ENCODE results near the gene ADAMTS15.

Gene ADAMTS15

DNA sequence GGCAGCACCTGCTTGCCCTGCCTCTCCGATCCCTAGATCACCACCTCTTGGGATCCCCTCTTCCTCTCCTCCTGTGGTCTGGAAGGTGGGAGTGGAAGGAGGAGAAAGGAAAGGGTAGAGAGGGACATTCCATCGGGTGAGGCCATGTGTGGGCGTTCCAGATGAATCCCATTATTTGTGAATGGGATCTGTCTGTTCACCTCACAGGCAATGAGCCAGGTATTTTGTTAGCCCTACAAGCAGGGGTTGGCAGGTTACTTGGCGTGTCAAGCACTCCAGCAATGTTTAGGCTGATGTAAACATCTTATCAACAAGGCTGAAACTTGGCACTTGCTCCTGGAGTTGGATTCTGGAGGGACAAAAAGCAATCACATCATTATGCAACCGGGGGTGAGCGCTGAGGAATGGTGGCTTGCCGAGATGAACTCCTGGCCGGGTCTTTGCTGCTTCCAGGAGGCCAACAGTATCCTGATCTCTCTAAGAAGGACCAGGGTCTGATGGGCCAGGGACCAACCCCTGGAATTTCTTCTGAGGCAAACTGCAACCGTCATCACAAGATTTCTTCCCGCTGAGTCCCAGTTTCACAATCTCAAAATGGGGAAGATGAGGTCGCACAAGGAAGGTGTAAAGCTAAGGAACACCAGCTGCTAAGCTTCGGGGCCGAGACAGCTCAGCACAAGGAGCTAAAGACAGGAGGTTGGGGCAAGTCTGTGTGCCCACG is 27.8 kb upstream of the ADAMTS15 start:
- DNase-seq: no peak

DNA sequence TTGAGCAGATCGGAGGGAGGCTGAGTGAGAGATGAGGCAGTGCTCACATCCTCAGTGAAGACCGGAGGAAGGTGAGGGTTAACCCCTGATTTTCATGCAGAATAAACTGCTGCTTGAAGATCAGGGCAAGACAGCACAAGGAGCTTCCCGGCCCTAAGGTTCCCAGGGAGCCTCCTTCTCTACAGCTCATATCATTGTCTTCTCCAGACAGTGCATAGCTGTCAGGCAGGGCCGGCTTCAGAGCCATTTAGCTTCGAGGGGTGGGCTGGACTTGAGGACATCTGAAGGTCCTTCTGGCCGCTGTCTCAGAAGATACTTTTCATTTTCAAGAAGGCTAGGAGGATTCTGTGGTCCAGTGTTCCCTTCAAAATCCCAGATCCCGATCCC is 27.3 kb upstream of the ADAMTS15 start:
- DNase-seq: no peak

DNA sequence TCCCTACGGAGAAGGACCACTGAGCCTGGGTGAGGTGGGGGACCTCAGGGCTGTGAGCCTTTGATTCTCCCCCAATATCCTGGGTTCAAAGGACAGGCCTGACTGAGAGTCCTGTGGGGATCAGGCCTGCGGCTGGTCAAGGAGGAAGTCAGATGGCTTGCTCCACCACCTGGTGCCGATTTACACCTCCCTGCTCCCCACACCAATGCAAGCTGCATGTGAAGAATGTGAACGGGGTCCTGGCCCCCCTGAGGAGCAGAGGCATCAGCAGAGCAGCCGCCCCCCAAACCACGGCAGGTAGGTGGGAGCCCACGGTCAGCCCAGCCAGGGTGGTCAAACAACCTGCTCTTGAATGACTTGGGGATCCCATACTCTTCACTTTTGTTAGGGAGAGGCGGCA is 26.7 kb upstream of the ADAMTS15 start:
- DNase-seq: no peak

DNA sequence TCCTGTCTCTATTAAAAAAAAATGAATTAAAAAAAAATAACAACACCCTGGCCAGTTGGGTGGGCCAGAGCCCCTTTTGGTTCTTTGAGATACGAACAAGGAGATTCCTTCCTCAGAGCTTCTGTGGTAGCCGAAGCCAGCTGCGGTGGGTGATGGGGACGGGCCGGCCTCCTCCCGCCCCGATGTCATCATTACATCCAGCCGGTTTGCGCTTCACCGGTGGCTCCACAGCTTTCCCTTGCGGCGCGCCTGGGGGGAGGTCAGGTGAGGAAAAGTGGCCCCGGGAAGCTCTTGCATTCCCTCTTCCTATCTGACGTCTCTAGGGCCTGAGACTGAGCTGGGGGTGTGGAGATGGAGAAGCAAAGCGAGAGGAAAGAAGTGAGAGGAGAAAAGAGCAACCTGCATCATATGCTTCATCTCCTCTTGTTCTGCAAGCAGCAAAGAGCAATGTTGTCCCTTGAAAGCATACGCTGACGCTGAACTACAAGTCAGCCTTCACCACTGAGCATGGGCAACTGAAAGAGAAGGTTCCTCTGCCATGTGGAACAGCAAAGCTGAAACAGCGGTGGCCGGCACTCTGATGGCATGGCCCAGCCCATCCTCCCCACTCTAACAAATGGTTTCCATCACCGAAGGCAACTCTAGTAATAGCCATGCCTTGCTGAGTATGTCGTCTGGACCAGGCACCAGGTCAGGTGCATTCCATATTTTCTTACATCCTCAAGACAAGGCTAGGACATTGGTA is 26.0 kb upstream of the ADAMTS15 start:
- no peak for DNase-seq

DNA sequence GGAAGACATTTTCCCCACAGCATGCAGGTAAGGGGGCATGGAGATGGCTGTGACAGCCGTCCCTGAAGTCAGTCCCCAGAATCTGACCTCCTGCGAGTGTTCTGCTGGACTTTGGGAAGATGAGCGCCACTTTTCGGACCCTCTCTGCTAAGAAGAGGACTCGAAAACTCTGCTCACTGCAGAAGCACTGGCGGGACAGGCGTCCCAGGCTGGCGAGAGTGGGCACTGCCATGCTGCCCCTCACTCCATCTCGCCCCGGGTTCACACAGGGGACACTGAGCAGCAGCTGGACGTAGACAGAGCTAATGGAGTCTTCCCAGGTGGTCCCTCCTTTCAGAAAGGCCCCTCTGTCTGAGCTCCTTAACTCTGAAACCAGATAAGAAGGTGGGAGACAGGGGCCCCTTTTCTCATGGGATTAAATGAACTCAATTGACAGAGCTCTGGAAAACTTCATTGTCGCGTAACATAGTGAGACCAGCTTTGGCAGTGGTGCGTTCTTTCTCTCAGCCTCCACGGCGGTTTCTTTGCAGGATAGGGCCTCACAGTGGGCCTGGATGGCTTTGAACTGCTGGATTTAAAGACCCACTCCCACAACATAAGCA is 24.8 kb upstream of the ADAMTS15 start:
- DNase-seq: no peak

DNA sequence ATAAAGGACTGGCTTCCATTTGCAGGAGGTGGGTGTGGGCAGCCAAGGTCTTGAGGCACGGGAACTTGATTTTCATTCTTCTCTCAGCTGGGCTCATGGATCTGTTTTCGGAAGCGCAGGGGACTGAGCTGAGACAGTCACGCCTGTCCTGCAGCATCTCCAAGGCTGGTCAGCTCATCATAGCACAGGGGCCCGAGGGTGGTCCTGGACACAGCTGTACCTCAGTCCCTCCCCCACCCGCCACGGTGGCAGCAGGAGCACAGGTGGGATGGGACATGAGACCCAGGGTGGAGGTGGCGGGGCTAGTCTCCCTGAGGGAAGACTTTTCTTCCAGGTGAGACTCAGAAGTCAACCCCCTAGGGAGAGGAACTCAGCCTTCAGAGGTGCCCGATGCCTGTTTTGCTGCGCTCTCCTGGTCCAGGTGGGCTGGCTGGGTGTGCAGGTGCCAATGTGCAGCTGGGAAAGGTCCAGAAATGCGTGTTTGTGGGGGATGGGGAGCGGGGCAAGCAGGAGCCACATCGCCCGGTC is 23.8 kb upstream of the ADAMTS15 start:
- DNase-seq: no peak

DNA sequence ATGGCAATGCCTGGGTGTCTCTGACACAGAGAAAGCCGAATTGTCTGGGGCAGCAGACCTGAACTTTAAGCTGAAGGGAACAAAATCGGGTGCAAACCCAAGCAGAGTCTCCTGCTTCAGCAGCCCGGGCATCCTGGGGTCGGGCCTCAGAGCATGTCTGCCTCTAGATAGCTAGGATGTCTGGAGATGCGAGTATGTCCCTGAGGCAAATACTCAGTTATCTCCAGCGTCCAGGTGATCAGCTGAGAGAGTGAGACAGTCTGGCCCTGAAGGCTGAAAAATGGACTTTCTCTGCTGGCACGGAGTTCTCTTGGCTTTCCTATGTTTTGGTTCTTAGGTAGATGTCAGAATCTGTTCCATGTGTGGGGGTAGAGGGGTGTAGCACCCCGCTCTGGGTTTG is 23.3 kb upstream of the ADAMTS15 start:
- DNase-seq: no peak

DNA sequence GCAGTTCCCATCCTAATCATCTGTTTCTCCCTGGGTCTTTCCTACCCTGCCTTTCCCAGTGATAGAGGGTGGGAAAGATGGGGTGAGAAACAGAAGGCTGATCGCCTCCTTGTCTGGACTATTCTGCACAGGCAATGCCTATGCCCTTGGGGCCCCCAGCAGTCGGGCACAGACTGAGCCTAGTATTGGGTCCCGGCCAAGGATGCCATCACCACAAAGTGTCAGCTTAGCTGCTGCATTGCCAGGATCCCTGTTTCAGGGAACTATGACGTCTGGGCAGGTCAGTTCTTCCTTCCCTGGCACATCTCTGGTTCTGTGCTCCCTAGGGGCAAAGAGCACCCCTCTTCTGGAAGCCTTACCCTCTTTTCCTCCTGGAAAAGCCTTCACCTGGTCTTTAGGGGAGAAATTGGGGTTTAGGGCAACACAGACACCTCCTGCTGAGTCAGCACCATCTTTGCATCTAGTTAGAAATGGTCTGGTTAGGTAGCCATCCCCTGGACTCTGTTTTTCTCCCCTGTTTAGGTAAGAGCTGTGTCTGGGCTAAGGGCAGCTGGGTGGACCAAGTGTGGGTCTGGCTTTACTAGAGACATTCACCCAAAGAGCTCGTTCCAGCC is 22.1 kb upstream of the ADAMTS15 start:
- no peak for DNase-seq

DNA sequence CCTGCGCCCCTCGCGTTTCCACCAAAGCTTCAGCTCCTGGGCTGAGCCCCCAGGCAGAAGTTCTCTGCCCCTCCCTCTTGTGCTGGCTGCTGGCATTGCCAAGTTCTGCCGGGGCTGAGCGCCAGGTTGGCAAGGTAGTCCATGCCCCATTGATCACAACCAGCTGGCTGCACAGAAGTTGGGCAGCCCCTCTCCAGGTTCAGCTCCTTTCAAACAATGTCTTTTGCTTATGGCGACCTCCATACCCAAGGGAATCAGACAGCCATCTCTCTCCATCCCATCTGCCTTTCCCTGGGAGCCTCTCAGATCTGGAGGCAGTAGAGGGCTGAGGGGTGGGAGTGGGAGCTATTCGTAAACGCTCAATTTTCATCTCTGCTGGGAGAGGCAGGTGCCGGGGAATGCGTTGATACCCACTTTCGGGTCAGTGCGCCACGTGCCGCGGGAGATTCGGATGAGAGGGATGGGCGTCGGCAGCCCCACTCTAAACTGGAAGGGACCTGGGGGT is 21.6 kb upstream of the ADAMTS15 start:
- no peak for DNase-seq

DNA sequence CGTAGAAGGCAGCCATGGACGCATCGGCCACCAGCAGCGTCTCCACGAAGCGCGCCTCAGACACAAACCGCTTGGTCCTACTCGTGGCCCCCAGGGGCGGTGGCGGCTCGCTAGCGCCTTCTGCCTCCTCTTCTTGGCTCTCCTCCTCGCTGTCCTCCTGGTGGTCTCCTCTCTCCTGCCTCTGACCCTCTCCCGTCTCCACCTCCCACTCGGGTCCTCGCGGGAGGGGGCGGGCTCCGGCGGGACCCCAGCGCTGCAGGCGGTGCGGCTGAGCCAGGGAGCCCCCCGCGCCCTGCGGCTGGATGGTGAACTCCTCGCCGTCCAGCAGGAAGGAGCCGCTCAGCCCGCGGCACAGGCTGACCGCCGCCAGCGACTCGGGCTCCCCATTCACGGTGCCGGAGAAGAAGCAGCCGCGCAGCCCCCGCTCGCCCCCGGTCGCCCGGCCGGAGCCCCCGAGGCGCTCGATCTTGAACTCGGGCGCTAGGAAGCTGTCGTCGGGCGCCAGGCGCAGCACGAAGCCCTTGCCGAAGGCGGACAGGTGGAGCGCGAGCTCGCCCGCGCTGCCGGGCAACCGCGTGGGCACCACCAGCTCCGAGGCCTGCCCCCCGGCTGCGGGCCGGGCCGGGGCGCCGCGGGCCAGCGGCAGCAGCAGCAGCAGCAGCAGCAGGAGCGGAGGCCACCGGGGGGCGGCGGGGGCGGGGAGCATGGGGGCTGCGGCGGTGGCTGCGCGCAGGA is 20.7 kb upstream of the ADAMTS15 start:
- no peak for DNase-seq

DNA sequence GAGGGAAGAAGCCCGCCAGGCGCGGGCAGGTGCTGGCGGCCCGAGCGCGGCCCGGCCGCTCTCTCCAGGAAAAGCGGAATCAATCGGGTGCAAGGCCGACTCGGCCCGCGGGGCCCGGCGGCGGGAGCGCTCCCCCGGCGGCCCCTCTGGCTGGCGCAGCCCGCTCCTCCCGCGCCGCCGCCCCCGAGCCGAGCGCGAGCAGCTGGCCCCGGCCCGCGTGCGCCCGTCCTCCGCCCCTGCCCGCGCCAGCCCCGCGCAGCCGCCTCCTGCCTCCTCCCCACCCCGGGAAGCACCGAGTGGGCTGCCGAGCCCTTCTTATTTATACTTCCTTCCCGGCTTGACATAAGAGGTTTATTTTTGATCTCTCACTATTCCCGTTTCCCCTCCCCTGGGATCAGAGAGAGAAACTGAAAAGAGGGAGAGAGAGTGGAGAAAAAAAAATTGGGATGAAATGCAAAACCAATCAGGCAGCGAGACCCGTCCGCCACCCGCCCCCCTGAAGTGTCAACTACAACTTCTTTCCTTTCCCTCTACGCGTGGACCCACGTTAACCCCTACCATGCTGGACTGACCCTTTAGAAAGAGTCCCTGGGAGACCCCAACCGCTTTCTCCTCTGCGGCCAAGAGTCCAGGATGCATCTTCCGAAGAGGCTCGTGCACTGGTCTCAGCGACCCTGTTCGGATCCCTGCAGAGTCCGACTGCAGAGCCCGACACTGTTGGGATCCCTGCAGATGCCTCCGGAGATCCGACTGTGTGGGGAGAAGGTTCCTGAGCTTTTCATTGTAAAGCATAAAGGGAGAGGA is 19.9 kb upstream of the ADAMTS15 start, which contains the start of gene ADAMTS8:
Gene ADAMTS8 (minus strand): TSS at position 294 of the 804 bp plus-strand sequence. CDS start 323 bp downstream, outside the sequence.
- DNase-seq: no peak

DNA sequence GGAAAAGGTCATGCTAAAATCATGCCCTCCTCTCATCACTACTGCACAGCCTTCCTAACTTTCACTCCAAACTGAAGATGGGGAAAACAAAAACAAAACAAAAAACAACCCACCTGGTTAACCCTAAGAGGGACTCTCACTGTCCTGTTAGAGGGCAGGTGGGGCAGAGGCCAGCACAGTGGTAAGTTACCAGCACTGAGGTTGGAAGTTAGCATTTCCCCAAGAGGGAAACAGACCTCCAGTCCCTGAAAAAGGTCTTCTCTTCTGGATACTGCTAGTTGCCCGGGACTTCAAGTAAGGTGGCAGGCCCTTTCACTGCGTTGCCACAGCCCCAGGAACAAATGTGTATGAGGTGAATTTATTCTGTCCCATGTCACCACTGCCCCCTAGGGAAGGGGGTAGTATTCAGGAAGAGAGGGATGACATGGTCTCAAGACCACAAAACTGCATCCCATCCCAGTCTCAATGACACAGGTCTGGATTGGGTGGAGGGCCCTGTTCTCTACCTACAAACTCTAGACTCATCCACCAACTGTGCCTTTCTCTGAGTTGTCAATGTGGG is 19.2 kb upstream of the ADAMTS15 start:
- DNase-seq: no peak

DNA sequence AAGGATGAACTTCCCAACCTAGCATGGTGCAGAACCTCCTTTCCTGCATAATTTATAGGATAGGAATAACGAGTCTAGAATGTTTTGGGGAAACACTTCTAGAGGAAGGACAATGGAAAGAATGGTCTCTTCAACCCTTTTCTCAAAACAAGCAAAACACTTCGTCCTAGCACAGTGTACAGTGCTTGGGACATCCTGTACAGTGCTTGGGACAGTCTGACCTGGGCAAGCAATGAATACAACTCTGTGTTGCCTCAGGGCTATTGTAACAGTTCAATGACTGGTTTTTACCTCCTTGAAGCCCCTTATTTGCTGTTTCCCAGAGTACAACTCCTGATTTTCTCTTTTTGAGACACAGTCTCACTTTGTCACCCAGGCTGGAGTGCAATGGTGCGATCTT is 18.5 kb upstream of the ADAMTS15 start:
- no peak for DNase-seq

DNA sequence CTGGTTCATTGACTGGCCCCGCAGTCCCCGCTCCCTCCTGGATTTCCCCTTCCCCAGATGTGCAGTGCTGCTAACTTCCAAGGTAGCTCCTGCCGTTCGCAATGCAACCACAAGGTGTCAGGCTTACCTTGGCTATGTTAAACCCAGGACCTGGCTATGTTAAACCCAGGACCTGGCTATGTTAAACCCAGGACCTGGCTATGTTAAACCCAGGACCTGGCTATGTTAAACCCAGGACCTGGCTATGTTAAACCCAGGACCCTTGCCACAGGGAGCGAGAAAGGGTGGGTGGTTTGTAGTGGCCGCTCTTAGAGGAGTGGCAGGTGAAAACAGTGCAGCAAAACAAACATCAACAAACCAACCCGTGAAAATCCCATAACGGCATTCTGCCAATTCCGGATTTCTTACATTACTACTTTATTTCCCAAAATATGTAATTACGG is 17.1 kb upstream of the ADAMTS15 start:
- peak; percentile 86 for DNase-seq

DNA sequence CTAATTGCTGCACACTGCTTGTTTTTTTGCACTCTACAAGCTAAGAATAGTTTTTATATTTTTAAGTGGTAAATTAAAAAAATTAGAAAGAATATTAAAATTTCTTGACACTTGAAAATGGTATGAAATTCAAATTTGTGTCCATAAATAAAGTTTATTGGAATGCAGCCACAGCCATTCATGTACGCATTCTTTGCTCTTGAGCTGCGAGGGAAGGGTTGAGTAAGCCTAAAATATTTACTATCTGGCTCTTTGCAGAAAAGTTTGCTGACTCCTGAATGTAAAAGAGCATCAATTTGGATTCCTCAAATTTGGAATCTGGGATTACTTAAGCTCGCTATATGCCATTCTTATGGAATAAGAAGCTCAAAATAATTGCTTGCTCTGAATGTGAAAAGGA is 16.6 kb upstream of the ADAMTS15 start:
- DNase-seq: no peak

DNA sequence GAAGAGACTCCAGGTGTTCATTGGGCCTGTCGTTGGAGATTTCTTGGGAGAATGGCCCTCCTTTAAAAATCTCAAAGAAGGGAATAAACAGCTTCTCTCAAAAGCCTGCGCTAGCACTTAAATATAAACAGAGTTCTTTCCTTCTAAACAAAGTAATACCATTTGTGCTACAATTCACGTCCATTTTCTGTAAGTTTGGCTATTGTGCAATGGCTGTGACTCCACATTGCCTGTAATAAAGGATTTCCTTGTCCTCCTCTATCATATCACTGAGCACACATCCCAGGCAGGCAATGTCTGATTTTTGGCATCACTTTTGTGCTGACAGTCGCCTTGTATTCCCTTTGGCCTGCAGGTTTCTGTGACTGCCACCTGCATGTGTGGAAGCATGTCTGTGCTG is 15.1 kb upstream of the ADAMTS15 start:
- no peak for DNase-seq

DNA sequence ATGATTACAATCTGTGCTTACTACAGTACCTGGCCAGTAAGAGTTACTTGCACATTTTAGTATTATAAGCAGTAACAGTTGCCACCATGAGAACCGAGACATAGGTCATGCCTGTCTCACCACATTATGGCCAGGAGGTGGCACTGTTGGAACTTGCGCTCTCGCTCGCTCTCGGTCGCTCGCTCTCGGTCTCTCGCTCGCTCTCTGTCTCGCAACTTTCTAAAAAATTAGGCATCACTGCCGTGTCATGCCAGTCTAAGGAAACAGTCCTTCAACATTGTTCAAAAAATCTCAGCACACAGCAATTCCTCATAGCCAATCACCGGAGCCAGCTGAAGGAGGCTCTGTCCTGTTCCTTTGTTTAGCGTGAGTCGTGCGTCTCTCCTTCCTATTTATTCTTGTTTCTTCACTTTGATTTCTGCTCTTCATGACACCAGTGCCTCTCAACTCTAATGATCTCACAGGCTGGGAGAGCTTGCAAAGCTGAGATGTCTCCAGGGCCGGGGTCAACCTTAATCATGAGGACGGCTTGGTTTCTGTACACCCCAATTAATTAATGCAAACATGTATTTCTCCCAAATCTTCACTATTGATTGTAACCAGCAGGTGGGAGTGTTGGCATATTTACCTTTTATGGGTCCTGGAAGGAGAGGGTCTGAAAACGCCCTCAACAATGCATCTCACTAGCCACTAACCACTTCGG is 13.8 kb upstream of the ADAMTS15 start:
- DNase-seq: peak; percentile 86

DNA sequence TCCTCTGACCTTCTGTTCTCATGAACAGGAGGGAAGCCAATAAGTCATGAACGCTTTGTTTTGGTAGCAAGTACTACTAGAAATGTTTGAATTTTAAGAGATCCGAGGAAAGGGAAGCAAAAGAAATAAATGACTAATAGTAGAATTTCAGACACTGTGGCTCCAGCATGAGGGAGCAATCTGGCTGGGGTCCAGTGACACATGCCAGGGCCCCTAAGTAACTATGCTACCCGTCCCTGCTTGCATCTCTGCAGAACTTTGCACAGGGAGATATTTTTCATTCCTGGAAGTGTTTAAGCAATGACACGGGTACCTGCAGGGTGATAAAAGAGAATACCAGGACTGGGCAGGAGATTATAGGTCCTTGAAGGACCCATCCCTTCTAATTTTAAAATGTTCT is 12.8 kb upstream of the ADAMTS15 start:
- no peak for DNase-seq

DNA sequence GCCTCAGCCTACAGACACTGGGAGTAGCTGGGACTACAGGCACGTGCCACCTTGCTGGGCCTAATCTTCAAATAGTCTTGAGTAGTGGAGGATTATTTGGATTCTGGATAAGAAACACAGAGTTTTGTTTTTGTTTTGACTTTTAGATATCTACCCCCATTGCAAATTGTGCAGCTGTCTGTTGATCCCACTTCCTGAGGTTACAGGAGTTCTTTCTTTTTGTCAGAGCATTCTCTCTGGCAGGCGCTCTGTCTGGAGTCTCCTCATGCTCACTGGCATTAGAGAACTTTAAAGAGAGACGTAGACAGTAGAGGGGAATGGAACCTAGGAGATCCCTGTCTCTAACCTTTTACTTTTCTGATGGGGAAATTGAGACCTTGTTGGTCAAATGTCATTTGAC is 12.3 kb upstream of the ADAMTS15 start:
- no peak for DNase-seq

DNA sequence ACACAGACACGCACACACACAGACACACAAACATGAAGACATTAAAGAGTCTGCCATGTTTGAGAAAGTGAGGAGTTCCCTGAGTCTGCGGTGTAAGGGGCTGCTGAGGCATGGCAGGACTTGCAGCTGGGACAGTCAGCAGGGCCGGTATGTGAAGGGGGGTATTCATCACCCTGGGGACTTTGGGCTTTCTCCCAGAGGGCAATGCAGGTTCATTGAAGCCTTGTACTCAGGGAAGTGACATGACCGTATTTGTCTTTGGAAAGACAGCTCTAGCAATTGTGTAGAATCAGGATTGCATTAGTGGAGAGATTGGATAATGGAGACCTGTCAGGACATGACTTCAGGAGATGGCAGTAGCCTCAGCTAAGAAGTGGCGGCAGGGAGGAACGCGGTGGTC is 10.6 kb upstream of the ADAMTS15 start:
- DNase-seq: no peak
